ENCODE measurements around the gene SLC35A4.
"Not testable (repeated sequence)": the region's sequence is repeated elsewhere in the genome, so short reads cannot be mapped to it uniquely, and the experiment has no call there.

DNA sequence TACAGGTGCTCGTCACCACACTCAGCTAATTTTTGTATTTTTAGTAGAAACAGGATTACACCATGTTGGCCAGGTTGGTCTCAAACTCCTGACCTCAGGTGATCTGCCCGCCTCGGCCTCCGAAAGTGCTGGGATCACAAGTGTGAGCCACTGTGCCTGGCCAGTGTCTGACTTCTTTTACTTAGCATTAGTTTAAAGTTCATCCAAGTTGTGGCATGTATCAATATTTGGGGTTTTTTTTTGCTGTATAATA lies 38.7 kb downstream of the SLC35A4 start:
- TF ChIP-seq, protein P1, sequence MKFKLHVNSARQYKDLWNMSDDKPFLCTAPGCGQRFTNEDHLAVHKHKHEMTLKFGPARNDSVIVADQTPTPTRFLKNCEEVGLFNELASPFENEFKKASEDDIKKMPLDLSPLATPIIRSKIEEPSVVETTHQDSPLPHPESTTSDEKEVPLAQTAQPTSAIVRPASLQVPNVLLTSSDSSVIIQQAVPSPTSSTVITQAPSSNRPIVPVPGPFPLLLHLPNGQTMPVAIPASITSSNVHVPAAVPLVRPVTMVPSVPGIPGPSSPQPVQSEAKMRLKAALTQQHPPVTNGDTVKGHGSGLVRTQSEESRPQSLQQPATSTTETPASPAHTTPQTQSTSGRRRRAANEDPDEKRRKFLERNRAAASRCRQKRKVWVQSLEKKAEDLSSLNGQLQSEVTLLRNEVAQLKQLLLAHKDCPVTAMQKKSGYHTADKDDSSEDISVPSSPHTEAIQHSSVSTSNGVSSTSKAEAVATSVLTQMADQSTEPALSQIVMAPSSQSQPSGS (IDR thresholded peaks at IDR 0.05; ENCODE audit: low read length) = not testable (repeated sequence)
- TF ChIP-seq EZH2 (IDR thresholded peaks at IDR 0.05; ENCODE audit: low read depth, low read length, severe bottlenecking); KDM5A (IDR thresholded peaks at IDR 0.05; ENCODE audit: low read length); CTCF (IDR thresholded peaks at IDR 0.05; ENCODE audit: control extremely low read depth in 1 of 3, insufficient read depth in 1 of 3, low read depth in 1 of 3, low read length in 3 of 3); HDAC6 (IDR thresholded peaks at IDR 0.05; ENCODE audit: low read depth, low read length); MAX (IDR thresholded peaks at IDR 0.05); CEBPB (IDR thresholded peaks at IDR 0.05; ENCODE audit: low read depth, low read length); MAFK (IDR thresholded peaks at IDR 0.05; ENCODE audit: low read depth, low read length); YY1 (IDR thresholded peaks at IDR 0.05; ENCODE audit: low read depth, low read length); POLR2AphosphoS5 (IDR thresholded peaks at IDR 0.05; ENCODE audit: low read depth, low read length); HDAC2 (IDR thresholded peaks at IDR 0.05; ENCODE audit: borderline replicate concordance in 1 of 2, low read depth in 2 of 2, low read length in 2 of 2): not testable (repeated sequence)
